ENCODE measurements around the gene FOXP1. TPM values are rescaled to one million over a fixed set of nuclear protein-coding genes. Genes with fewer than 3 reads are reported as not detected.

Gene FOXP1
- total RNA-seq, 4 donors from 2014 or later: 103 to 173 (median 140) TPM

DNA sequence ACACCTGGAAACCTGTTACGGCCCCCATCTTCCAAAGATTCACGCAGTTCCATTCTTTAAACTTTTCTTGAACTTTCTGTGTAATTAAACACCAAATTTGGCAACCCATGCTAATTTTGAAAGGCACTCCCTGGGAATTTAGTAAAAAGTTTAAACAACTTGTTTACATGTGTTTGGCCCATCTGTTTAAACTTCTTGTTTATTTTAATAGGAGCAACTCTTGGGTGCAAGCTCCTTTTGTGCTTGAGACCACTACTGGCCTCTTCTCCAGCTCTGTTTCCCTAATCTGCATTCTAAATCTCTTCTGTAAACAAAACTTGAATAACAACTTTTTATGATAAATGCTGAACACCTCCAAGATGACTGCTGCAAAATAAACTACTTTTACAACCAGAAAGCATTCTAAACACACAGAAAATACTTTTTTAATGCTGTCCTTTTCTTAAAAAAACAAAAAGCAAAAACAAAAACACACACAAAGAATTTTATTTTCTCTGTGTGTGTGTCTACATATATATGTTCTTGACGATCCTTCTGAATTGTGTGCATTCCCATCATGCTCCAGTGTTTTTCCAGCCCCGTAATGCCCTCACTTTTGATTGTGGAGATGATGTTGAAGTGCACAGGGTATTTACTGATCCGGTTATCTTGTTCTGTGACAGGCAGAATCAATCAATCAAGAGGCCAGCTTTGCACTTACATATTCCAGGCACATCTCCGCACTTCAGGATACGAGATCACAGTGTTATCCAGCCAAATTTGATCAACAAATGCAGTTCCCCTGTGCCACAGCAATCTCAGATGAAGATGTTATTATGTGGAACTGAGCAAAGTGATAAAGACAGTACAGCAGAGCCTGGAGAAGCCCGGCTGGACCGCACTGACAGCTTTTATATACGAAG is 416.9 kb downstream of the FOXP1 start:
- no peak for TF ChIP-seq POLR2A (IDR thresholded peaks at IDR 0.05)
- TF ChIP-seq, protein P1, sequence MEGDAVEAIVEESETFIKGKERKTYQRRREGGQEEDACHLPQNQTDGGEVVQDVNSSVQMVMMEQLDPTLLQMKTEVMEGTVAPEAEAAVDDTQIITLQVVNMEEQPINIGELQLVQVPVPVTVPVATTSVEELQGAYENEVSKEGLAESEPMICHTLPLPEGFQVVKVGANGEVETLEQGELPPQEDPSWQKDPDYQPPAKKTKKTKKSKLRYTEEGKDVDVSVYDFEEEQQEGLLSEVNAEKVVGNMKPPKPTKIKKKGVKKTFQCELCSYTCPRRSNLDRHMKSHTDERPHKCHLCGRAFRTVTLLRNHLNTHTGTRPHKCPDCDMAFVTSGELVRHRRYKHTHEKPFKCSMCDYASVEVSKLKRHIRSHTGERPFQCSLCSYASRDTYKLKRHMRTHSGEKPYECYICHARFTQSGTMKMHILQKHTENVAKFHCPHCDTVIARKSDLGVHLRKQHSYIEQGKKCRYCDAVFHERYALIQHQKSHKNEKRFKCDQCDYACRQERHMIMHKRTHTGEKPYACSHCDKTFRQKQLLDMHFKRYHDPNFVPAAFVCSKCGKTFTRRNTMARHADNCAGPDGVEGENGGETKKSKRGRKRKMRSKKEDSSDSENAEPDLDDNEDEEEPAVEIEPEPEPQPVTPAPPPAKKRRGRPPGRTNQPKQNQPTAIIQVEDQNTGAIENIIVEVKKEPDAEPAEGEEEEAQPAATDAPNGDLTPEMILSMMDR (IDR thresholded peaks at IDR 0.05): no peak
- no peaks in the 10 kb centered on the region for H3K36me3 ChIP-seq
- no peaks in the 10 kb centered on the region for H3K27me3 ChIP-seq
- no peak overlapping the region for H3K4me3 ChIP-seq
- H3K4me1 ChIP-seq: peaks cover 0 to 7% (median 0%) of the 10 kb centered on the region in 4 donors
- H3K27ac ChIP-seq: no peak overlapping the region
- no peaks in the 10 kb centered on the region for H3K9me3 ChIP-seq
- DNase-seq: no peak

DNA sequence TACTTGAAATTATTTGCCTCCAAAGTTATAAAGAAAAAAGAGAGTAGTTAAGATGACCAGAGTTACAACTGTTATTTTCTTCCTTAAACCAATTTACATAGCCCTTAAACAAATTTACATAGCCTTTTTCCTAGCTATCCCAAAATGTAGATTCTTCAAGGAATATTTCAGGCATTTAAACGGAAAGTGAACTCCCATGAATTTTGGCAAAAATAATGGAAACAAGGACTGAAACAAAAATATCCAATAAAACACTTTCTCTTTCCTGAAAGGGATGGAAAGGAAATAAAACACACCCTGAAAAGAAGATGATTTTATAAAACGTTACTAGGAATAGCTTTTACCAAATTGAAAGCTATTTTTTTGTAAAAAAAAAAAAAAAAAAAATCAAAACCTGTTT is 418.6 kb downstream of the FOXP1 start:
- no peaks in the 10 kb centered on the region for H3K9me3 ChIP-seq
- TF ChIP-seq, protein P1 (IDR thresholded peaks at IDR 0.05): no peak
- TF ChIP-seq POLR2A (IDR thresholded peaks at IDR 0.05): no peak
- peaks cover 0 to 7% (median 0%) of the 10 kb centered on the region in 4 donors for H3K4me1 ChIP-seq
- no peak overlapping the region for H3K27ac ChIP-seq
- no peak overlapping the region for H3K4me3 ChIP-seq
- DNase-seq: no peak
- no peaks in the 10 kb centered on the region for H3K36me3 ChIP-seq
- H3K27me3 ChIP-seq: no peaks in the 10 kb centered on the region

DNA sequence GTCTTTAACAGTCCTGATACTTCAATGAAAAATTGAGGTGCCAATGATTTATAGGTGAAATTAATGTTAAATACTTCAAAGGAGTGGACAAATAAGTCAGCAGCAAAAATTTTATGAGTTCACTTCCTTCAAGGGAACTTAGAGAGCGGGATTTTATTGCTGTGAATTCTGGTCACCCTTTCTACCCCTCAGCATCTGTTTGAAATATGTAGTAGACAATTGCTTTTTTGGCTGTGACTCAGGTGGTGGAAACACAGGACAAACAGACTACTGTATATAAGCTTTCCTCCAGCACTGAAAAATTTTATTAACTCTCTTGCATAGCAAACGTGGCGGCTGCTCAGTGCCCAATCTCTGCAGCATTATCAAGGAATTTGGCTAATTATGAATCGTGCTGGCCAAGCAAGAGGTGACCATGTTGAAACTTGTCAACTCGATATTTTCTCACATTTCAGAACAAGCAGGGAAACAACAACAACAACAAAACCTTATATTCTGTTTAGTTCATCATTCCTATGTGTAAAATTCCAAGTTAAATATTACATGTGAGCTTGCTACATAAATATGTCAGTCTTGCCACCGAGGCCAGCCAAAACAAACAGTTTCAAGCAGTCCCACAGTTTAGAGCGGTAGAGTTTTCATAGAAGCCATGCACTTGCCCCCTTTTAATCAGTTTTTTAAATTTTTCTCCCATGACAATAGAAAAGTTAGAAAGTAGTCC is 420.2 kb downstream of the FOXP1 start:
- Histone ChIP-seq H3K27me3 (no peaks in the 10 kb centered on the region), H3K4me3 (no peak overlapping the region), H3K9me3 (no peaks in the 10 kb centered on the region), H3K36me3 (no peaks in the 10 kb centered on the region), H3K4me1 (peaks cover 0 to 3% (median 0%) of the 10 kb centered on the region in 4 donors), H3K27ac (no peak overlapping the region)
- TF ChIP-seq, protein P1 (IDR thresholded peaks at IDR 0.05): no peak
- no peak for TF ChIP-seq POLR2A (IDR thresholded peaks at IDR 0.05)
- no peak for DNase-seq

DNA sequence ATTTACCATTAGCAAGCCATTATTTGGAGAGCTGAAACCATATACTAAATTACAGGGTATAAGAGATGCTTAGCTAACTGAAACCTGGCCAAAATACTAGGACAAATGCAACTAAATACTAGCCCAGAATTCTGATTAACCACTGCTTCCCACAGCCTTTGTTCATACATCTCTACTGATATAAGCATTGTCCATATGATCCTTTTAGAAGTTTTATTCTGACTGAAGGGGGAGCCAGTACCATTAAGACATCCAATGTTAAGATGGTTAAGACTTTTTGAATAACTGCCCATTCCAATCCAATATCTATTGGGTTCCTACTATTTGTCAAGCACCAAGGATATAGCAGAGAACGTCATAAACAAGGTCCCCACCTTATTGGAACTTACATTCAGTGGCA is 421.3 kb downstream of the FOXP1 start:
- H3K4me3 ChIP-seq: no peak overlapping the region
- DNase-seq: no peak
- TF ChIP-seq POLR2A (IDR thresholded peaks at IDR 0.05): no peak
- TF ChIP-seq, protein P1 (IDR thresholded peaks at IDR 0.05): no peak
- H3K9me3 ChIP-seq: no peaks in the 10 kb centered on the region
- no peaks in the 10 kb centered on the region for H3K4me1 ChIP-seq
- H3K27me3 ChIP-seq: no peaks in the 10 kb centered on the region
- H3K27ac ChIP-seq: no peak overlapping the region
- no peaks in the 10 kb centered on the region for H3K36me3 ChIP-seq

DNA sequence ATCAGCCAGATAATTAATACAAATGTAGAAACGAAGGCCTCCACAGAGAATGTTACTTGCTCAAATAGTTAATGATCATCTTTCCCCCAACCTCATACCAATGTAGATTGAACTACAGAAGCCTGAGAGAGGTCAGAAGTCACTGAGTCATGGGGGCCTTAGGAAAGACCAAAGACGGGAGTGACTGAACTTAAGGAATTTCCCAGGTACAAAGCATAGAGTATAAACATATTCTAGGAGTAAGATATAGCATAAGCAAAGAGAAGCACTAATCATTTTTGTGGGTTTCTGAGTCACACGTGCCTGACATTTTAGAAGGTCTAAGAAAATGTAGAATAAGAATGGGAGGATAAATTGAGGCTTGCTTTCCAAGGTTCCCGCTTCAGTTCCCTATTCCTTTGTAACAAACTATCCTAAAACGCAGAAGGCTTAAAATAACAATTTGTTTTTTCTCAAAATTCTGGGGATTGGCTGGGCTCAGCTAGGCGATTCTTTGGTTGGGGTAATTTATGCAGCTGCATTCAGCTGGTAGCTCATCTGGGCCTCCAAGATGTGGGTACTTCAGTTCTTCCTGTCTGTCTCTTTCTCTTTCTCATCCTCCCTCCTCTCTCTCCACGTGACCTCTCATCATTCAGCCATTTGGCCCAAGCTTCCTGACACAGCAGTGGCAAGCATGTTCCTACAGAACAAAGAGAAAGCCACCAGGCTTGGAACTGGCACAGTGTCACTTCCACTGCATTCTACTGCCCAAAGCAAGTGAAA is 422.6 kb downstream of the FOXP1 start:
- Histone ChIP-seq H3K36me3 (no peaks in the 10 kb centered on the region), H3K4me1 (no peaks in the 10 kb centered on the region), H3K9me3 (no peaks in the 10 kb centered on the region), H3K27ac (no peak overlapping the region), H3K4me3 (no peak overlapping the region), H3K27me3 (no peaks in the 10 kb centered on the region)
- TF ChIP-seq, protein P1 (IDR thresholded peaks at IDR 0.05): no peak
- TF ChIP-seq POLR2A (IDR thresholded peaks at IDR 0.05): no peak
- DNase-seq: no peak
